HG03095 (cell line): ENCODE measurements around the gene IPCEF1.
"Not testable (repeated sequence)": the region's sequence is repeated elsewhere in the genome, so short reads cannot be mapped to it uniquely, and the experiment has no call there.

Experiments used
- ATAC-seq: cut with Tn5 transposase; IDR thresholded peaks from one replicate; pipeline ENCODE4 v1.9.1; 2021; ENCODE audit warnings: moderate library complexity; ENCODE audit not compliant: unreplicated experiment

The IPCEF1 gene

DNA sequence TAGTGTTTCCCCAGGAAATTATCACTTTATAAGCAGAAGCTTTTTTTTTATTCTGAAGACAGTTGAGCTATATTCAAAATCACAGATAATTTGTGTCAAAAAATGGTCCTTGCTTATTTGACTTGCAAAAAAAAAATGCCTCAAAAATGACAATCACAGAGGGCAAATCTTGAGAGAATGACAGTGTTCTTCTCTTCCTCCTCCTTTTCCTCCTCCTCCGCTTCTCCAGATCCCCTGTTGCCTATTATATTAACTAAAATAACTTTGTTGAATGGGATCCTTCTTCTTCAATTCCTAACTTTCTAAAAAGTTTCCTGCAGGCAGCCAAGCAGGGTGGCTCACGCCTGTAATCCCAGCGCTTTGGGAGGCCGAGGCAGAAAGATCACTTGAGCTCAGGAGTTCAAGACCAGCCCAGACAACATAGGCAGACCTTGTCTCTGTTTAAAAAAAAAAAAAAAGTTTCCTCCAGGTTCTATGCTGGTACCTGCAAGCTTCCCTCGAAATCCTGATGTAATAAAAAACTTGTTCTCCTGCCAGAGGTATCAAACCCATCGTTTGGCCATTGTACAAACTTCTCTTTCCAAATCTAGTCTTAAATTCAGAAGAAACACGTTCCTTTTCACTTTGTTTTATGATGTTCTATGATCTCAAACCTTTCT is 128.6 kb downstream of the IPCEF1 start:
- ATAC-seq: no peak

DNA sequence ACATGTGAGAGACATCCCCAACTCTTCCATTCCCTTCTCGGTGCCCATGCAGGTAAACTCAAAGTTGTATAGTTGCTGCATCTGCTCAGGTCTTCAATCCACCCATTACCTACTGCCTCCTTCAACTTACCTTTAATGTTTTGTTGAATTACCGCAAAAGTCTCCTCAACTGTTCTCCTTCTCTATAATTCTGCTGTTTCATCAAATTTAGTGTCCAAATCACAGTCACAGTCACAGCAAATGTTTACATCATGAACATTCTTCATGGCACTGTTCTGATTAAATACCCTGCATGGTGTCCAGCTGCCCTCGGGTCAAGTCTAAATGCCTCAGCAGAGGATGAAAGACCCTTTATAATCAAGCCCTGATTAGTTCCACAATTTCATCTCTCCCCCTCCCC is 130.1 kb downstream of the IPCEF1 start:
- no peak for ATAC-seq

DNA sequence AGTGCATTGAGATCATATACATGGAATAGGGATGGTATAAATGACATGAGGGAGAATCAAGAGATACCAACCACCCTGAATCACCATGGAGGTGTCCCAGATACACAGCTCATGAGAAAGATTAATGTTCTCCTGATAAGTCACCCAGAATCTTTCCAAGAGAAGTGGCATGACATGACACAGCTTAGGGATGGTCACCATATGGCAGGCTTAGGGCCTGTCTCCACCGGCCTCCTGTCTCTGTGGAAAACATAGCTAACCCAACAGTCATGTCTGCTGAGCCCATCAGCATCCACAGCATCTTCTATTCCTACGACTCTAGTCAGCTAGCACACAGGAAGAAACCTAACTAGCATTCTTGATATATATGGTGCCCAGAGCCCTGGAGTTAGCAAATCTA is 133.3 kb downstream of the IPCEF1 start:
- no peak for ATAC-seq

DNA sequence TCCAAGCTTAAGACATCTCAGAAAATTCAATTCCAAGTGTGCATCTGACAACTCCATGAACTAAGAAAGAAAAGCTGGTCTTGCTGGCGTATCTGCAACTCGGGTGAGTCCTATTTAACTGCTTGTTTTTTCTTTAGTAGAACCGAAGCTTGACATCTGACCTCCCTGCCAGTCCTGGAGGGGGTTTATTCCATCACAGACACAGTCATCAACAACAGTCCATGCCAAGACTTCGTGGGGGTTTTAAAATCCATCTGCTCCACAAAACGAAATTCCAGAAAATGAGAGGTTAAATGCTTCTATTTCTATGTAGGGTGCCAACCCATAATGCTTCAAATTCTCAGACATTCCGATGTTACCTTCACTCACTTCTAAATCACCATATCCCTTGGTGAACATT is 133.9 kb downstream of the IPCEF1 start:
- no peak for ATAC-seq

DNA sequence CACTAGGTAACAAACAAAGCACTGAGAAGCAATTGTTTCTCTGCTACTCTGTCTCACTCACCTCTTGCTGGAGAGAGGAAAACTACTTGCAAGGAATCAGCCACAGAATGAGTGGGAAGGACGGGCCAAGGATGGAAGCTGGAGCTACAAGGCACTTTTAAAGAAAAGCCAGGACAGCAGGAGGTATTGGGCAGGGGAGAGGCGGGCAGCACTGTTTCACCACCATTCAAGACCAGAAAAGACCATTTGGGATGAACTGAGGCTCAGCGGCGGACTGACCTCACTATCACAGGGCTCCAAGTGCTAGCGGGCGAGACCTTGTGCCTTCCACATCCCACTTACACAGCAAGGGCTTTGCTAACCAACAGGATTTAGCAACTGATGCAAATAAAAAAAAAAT is 137.4 kb downstream of the IPCEF1 start:
- no peak for ATAC-seq

DNA sequence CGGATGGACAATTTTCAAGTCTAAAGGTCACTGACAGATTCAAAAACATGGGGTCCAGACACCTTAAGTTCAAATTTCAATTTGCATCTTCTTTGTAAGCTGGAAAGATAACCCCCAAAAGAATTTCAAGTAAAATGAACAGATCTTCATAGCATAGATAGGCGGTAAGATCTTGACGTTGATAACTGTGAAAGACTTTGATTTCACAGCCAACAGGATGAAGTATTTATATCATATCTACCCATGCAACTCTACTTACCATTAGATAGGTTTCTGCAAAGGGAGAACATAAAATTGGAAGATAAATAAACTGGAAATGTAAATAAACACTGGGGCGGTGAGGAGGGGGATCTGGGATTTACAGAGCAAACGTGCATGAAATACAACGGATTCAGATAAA is 137.8 kb downstream of the IPCEF1 start:
- ATAC-seq: no peak

DNA sequence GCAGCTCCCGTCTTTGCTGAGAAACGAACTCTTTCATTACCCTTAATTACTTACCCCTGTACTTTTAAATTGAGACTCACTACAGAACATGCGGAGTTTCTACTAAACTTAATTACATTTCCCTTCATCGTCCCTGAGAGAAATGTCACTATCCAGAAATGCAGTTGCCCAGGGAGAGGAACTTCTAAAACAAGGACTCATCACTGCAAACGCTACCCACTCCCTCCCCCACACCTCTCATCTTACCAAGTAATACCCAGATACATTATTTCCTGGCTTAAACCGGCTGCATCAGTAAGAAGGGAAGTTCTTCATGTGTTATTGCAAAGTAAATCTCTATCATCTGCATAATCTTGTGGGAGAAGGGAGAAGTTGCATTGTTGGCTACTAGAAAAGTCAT is 138.3 kb downstream of the IPCEF1 start:
- ATAC-seq: no peak

DNA sequence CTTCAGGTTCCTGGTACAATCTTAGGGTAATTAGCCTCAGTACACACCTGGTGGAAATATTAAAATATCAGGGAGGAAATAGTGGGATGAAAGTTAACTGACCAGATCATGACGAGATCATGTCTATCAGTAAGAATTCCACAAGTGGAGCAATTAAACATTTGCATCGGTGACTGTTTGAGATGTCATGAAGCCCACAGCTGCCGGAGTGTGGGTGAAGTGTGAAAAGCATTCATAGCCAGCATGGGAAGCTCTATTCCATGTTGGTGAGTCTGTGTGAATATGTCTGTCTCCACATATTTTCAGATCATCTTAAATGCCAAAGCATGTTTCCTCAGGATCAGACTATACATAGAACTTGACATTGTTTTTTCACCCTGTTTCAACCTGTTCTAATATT is 142.8 kb downstream of the IPCEF1 start:
- ATAC-seq: no peak

DNA sequence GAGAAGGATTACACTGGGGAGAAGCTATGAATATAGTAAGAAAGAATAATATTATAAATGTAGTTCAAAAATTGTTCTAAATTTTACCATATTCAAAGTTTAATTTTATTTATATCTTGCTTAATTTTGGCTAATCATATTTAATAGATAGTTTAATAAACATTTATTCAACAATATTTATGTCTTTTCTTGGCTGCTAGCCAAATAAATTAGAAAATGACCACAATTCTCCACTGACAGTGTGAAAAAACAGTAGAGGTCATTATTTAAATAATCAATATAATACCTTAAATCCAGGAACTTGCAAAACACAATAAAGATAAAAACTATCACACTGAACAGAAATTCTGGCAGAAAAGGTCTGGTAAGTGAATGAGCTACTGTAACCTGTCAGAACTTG is 145.9 kb downstream of the IPCEF1 start:
- ATAC-seq: no peak

DNA sequence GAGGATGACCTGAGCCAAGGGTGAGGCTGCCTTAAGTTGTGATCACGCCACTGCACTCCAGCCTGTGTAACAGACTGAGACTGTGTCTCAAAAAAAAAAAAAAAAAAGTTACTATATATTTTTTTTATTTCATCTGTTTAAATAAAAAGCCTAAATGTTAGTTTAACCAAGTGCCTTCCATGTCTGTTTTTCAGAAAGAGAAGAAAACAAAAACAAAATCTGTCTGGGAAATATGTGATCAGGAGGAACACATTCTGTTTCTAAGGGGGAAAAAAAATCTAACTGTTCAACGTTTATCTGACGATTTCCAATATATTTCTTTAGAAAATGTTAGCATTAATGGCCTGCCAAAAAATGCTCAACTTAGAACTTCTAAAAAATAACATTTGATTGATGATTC is 147.0 kb downstream of the IPCEF1 start:
- no peak for ATAC-seq

DNA sequence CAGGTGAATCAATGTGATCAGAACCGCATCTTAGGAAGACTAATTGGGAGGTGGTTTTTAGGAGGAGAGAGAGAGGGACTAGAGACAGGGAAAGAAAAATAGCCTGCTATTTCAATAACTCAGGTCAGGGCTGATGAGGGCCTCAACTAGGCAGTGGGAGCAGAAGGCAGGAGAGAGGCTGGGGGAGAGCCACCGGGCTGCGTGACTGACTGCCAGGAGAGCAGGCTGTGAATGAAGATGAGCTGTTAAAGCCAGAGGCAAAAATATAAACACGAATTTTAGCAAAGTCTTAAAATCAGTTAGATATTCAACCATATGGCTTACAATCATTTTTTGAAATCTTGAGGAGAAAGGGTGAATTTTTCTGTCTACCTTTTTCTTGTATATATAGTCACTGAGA is 149.6 kb downstream of the IPCEF1 start:
- ATAC-seq: no peak

DNA sequence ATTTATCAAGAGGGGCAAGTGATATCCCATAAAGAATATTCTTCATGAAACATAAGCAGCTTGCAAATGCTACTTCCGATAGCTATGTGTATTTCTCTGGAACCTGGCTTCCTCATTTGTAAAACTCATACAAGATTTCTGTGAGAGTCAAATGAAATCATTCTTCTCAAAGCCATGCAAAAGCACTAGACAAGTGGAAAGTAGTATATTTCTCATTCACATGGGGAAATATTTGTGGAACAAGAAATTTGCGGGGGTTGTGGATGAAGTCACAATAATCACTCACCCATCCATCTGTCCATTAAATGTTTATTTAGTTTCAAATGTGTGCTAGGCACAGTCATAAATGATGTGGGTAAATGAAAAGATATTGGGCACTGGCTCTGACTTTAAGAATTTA is 150.5 kb downstream of the IPCEF1 start:
- ATAC-seq: no peak

DNA sequence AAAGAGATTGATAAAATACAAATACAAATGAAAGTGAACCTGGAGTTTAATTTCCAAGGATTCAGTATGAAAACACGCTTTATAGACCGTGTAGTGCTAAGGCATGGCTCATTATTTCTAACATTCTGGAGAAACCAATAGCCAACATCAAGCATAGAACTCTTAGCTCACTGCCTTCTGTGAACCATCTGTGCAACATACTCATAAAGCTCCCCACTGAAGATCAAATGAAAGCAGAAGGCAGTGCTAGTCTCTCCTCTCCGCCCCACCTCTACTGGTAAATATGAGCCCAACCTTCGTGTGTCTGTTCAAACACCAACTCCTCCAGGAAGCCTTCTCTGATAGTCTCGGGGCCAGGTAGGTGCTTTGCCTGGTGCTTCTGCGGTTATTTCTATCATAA is 153.6 kb downstream of the IPCEF1 start:
- ATAC-seq: no peak

DNA sequence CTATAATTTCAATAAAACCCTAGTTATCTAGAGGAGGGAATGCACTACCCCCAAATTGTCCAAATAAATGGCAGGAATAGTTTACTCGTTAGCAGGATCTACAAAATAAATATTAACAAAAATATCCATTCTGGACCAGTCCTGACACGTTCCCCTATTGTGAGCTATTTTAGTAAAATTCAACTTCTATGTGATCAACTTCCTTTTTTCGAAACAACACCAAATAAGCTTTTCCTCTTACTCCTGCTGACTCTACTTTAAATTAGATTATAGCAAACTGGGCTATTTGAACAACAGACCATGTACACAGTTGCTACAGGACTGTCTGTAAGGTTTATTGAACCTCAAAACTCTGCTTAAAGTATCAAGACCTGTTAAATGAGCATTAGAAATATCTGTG is 154.3 kb downstream of the IPCEF1 start:
- ATAC-seq: no peak

DNA sequence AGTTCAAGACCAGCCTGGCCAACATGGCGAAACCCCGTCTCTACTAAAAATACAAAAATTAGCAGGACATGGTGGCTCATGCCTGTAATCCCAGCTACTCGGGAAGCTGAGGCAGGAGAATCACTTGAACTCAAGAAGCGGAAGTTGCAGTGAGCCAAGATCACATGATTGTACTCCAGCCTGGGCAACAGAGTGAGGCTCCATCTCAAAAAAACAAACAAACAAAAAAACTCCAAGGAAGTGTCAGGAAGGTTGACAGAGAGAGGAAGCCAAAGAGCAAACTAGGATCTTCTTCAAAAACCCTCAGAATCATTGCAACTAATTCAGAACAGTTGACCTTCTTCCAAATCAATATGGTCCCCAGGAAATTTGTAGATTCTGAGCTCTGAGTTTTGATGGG is 154.9 kb downstream of the IPCEF1 start:
- not testable (repeated sequence) for ATAC-seq

DNA sequence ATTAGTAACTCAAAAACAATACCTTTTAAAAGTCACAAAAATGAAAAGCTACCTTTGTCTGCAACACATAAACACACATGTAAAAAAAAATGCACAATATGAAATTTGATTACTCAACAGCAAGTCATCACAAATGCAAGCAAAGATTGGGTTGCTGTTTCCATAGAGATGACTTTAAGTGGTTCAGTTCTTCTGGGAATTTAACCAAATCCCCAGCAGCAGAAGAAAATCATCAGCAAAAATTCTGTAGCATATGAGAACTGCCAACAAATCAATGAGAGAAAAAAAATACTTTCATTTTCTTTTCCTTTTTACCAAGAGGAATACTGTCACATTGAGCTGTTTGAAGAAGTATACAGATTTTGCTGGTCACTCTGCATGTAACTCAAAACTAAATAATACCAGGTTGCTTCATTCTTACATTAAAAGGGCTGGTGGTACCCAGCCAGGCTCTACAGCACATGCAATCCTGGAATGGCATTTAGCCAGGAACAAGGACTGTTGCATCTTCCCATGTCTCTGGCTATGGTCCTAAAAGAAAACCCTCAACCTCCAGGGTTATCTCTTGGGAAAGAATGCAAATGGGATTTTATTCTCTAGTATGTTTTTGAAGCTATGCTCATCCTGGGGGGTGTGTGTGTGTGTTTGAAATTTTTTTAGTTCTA is 159.3 kb downstream of the IPCEF1 start:
- ATAC-seq: no peak

DNA sequence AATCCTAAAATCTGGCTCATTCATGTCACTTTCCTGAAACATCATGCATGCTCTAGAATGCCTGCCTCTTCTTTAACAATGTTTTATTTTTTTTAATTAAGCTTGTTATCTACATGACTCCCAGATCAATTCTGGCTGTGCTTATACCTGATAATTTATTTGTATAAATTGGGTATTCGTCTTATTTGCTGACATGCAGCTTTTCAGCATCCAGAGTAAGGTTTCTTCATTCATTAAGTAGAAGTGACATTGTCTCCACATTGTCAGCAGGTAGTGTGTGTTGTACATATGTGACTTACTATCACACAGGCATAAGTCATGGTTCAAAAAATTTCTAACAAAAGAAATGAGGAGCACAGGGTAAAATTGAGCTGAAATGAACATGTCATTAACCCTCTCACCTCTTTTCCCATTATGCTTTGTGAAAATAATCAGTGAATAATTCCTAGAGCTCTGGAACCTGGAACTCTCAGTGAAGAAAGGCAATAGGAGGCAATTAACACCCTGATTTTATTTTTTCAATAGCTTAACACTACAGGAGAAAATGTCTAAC is 160.2 kb downstream of the IPCEF1 start:
- no peak for ATAC-seq

DNA sequence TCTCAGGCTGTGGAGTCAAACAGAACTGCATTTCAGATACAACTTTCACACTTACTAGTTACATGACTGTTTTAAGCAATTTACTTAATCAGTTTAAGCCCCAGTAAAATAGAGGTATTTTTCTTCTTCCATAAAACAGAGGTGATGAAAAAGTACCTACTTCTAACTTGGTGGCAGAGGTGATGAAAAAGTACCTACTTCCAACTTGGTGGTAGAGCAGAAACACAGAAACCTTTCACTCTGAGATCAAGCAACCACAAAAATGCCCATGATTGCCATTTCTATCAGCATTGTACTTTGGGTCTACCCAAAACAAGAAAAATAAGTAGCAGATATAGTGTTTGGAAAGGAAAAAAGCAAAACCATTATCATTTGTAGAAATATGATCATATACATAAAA is 168.9 kb downstream of the IPCEF1 start:
- no peak for ATAC-seq

DNA sequence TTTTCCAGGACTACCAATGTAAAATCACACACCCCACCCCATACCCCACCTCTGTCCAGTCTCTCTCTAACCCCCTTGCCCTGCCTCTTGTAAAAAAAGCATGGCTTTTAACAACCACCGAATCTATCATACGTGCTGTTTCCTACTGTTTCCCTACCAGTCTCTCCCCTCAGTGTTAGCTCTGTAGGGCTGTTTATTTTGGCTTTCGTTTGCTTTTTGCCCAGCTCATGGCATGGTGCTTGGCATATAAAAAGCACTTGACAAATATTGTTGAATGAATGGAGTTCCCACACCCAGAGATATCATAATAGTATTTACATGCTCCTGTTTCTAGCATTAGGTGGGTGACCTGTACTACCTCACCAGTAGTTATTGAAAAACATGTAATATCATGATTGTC is 169.4 kb downstream of the IPCEF1 start:
- ATAC-seq: no peak

DNA sequence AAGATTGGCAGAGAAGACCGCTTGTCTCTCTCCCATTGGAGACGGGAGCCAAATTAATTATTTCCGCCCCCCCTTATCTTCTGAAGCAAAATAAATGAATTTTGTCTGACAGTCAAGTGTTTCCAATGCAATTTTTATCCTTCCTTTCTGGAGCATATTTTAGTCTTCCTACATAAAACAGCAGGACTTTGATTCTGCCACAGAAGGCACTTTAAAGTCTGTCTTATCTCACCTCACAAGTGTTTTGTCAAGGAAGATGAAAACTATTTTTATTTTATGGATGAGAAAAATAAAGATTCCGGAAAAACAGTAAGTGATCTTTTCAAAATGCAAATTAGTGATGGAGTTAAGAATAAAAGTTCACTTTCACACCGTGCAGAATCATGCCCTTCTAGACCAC is 177.2 kb downstream of the IPCEF1 start:
- ATAC-seq: no peak

DNA sequence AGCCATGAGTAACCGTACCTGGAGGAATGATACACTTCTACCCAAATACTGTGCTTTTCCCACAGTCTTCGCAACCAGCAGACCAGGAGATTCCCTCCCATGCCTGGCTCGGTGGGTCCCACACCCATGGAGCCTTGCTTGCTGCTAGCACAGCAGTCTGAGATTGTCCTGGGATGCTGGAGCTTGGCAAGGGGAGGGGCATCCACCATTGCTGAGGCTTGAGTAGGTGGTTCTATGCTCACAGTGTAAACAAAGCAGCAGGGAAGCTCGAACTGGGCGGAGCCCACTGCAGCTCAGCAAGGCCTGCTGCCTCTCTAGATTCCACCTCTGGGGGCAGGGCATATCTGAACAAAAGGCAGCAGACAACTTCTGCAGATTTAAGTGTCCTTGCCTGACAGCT is 184.2 kb downstream of the IPCEF1 start:
- not testable (repeated sequence) for ATAC-seq

DNA sequence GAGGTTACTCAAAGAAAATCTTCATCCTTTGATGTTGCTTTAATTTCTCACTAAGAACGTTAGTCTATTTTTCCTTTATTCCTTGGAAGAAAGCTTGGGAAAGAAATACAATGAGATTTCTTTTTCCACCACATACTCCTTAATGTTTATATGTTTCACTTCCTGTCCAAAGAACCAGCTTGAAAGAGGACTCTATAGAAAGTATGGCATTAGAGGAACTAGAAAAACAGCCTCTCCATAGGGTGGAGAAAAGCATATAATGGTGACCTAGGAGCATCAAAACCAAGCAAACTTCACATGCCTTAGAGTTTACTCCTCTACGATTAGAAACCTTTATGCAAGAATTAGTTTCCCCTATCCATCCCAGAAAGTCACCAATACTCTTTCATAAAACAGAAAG is 186.5 kb downstream of the IPCEF1 start:
- ATAC-seq: no peak
